Measurements from ENCODE around the gene CACNB2. TPM values are rescaled to one million over a fixed set of nuclear protein-coding genes. Genes with fewer than 3 reads are reported as not detected.

The CACNB2 gene
- total RNA-seq, 4 donors from 2014 or later = 0.81 to 13.9 (median 4.5) TPM

DNA sequence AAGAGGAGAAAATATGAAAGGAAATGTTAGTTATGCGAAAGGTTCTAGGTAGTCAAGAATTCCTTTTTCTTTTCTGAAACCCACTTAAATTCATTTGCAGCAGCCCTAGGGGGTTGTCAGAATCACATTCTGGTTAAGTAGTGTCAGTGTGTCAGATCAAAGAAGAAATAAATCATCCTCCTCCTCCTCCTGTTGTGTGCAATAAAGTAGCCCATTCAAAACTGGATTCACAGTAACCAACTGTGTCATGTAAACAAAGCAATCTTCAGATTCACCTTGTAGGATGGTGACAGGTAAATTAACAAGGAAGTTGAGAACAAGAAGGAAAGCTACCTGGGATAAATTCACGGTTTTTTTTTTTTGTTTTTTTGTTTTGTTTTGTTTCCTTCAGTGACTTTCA is 383.6 kb downstream of the CACNB2 start:
- TF ChIP-seq, protein P1, sequence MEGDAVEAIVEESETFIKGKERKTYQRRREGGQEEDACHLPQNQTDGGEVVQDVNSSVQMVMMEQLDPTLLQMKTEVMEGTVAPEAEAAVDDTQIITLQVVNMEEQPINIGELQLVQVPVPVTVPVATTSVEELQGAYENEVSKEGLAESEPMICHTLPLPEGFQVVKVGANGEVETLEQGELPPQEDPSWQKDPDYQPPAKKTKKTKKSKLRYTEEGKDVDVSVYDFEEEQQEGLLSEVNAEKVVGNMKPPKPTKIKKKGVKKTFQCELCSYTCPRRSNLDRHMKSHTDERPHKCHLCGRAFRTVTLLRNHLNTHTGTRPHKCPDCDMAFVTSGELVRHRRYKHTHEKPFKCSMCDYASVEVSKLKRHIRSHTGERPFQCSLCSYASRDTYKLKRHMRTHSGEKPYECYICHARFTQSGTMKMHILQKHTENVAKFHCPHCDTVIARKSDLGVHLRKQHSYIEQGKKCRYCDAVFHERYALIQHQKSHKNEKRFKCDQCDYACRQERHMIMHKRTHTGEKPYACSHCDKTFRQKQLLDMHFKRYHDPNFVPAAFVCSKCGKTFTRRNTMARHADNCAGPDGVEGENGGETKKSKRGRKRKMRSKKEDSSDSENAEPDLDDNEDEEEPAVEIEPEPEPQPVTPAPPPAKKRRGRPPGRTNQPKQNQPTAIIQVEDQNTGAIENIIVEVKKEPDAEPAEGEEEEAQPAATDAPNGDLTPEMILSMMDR (IDR thresholded peaks at IDR 0.05) = no peak
- TF ChIP-seq POLR2A (IDR thresholded peaks at IDR 0.05) = no peak
- Histone ChIP-seq H3K36me3 (no peaks in the 10 kb centered on the region), H3K9me3 (no peaks in the 10 kb centered on the region), H3K4me1 (no peaks in the 10 kb centered on the region), H3K4me3 (replicated peaks in 1 of 3) (no peak overlapping the region), H3K27ac (no peak overlapping the region), H3K27me3 (no peaks in the 10 kb centered on the region)
- 74 to 78% methylated on average over 2 of the region's 2 CpGs for WGBS, 2 donors
- intact Hi-C loops (cut with DNase I) = no loop called here
- no peak for DNase-seq

DNA sequence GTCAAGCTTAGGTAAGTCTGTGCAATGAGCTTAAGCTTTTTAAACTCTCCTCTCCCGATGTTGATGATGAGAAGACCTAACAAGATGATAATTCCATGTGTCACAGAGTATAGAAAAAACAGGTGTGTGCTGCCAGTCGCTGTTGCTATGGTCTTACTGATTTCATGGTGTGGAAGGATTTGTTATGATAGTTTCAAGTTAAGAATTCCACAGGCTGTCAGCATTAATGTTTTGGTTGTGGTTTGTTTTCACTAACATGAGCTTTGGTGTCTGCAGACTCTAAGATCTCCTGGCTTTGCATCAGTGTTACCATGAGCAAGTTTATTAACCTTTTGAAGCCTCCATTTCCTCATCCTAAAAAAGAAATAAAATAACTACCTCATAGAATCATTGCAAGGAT is 387.5 kb downstream of the CACNB2 start:
- H3K27ac ChIP-seq = no peak overlapping the region
- no peaks in the 10 kb centered on the region for H3K36me3 ChIP-seq
- WGBS, 2 donors = 53 to 63% methylated on average over 2 of the region's 2 CpGs
- no peaks in the 10 kb centered on the region for H3K27me3 ChIP-seq
- no peak for DNase-seq
- no peaks in the 10 kb centered on the region for H3K4me1 ChIP-seq
- no peak overlapping the region for H3K4me3 ChIP-seq (replicated peaks in 1 of 3)
- no peak for TF ChIP-seq POLR2A (IDR thresholded peaks at IDR 0.05)
- TF ChIP-seq, protein P1 (IDR thresholded peaks at IDR 0.05) = no peak
- intact Hi-C loops (cut with DNase I) = no loop called here
- no peaks in the 10 kb centered on the region for H3K9me3 ChIP-seq

DNA sequence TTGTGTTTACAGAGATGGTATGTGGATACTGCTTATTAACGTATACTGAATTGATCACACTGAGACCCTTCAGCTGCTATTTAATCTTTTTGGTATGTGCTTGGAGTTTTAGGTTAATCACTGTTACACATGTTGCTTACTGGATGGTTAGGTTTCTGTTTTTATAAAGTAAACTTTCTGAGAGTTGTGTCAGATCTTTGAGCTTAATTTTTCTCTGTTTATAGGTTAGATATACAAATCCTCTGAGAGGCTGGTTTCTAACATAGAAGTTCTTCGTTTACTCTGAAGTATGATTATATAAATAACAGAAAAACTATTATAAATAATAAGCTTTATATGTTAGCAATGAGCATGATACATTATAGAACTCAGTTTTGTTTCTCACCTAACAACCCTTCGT is 388.1 kb downstream of the CACNB2 start:
- Histone ChIP-seq H3K9me3 (no peaks in the 10 kb centered on the region), H3K27me3 (no peaks in the 10 kb centered on the region), H3K27ac (no peak overlapping the region), H3K36me3 (peaks cover 0 to under 1% of the 10 kb centered on the region in 2 donors), H3K4me1 (no peaks in the 10 kb centered on the region), H3K4me3 (replicated peaks in 1 of 3) (no peak overlapping the region)
- TF ChIP-seq POLR2A (IDR thresholded peaks at IDR 0.05) = no peak
- TF ChIP-seq, protein P1 (IDR thresholded peaks at IDR 0.05) = no peak
- DNase-seq = no peak
- intact Hi-C loops (cut with DNase I) = no loop called here
- WGBS, 2 donors = 93% methylated on average over 3 of the region's 3 CpGs

DNA sequence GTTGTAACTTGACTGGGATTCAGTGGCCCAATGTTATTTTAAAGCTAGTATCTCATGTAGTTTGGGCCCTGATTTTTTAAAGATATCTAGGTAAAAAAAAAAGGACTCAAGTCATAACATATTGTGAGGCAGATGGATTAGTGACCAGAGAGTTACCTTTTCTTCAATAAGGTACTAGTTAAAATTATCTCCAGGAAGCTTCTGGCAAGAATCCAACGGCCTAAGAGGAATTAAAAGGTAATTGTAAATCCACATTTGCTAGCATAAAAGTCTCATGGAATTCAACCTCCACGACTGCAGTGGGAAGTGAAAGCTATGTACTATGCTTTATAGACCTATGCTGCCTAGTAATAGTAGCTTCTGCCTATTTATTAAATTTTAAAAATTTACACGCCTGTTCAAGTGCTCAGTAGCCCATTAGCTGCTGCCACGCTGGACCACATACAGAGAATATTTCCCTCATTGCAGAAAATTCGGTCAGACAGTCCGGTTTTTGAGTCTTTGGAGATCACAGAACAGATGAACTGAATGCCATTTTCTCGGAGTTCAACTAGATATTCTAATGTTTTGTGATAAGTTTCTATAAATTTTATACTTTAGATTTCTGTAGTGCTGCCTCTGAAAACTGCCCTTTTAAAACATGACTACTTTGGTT is 392.8 kb downstream of the CACNB2 start:
- TF ChIP-seq, protein P1 (IDR thresholded peaks at IDR 0.05) = no peak
- TF ChIP-seq POLR2A (IDR thresholded peaks at IDR 0.05) = no peak
- Histone ChIP-seq H3K4me1 (no peaks in the 10 kb centered on the region), H3K27me3 (no peaks in the 10 kb centered on the region), H3K9me3 (no peaks in the 10 kb centered on the region), H3K4me3 (replicated peaks in 1 of 3) (no peak overlapping the region), H3K27ac (no peak overlapping the region), H3K36me3 (peaks cover 0 to 3% of the 10 kb centered on the region in 2 donors)
- WGBS, 2 donors = 89% methylated on average over 7 of the region's 7 CpGs
- no peak for DNase-seq
- intact Hi-C loops (cut with DNase I) = no loop called here

DNA sequence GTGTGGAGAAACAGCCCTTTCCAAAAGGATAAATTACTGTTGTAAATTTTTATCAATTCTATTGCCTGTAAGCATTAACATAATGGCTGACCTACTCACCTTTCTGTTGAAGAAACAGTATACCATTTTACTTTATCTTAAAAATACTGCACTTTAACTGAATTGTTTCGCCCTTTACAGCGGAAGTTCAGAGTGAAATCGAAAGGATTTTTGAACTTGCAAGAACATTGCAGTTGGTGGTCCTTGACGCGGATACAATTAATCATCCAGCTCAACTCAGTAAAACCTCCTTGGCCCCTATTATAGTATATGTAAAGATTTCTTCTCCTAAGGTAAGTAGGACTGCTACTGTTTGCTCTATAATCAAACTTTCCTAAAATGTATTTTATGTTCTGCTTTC is 393.7 kb downstream of the CACNB2 start:
- Histone ChIP-seq H3K4me3 (replicated peaks in 1 of 3) (no peak overlapping the region), H3K4me1 (no peaks in the 10 kb centered on the region), H3K36me3 (peaks cover 0 to 3% of the 10 kb centered on the region in 2 donors), H3K9me3 (no peaks in the 10 kb centered on the region), H3K27me3 (no peaks in the 10 kb centered on the region), H3K27ac (no peak overlapping the region)
- WGBS, 2 donors = 89 to 96% methylated on average over 5 of the region's 5 CpGs
- TF ChIP-seq POLR2A (IDR thresholded peaks at IDR 0.05) = no peak
- TF ChIP-seq, protein P1 (IDR thresholded peaks at IDR 0.05) = no peak
- intact Hi-C loops (cut with DNase I) = no loop called here
- no peak for DNase-seq
